NCI-H748 (cell line): Measurements from ENCODE around the gene PARP1.

Experiments
- DNase-seq: peaks from one replicate; lab custom pipeline; 2025; ENCODE audit not compliant: unreplicated experiment; lab: John Stamatoyannopoulos, UW

PARP1 gene

DNA sequence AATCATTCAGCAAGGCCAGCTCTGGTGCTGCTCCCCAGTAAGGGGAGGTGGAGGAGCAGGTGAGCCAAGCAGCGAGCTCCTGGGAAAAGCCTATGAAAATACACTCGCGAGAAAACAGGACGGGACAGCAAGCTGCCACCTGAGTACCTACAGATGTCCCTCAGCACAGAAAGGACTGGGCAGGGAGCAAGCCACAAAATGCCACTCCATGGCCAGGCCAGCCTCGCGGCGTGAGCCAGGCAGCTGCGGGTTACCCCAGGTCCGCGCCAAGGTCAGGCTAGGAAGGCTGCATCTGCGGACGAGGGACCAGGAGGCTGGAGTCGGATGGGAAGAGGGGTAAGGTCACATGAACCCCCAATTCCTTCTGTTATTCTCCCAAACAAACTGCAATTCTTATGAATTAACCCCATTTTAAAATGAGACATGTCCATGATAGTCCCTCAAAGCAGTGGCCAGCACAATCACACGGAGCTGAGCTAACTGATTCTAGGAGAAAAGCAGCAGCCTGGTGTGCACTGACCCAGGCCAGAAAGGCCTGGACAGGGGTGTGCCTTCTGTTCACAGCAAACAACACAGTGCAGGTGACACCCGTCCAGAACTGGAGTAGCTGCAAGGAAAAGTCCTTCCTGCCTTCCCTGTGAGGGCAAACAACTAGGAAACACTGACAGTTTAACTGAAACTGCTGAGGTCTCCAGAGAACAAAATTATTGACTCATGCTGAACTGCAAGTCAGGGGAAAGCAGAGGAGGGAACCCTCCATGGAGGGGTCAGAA, 26.5 kb downstream of the PARP1 start:
- no peak for DNase-seq

DNA sequence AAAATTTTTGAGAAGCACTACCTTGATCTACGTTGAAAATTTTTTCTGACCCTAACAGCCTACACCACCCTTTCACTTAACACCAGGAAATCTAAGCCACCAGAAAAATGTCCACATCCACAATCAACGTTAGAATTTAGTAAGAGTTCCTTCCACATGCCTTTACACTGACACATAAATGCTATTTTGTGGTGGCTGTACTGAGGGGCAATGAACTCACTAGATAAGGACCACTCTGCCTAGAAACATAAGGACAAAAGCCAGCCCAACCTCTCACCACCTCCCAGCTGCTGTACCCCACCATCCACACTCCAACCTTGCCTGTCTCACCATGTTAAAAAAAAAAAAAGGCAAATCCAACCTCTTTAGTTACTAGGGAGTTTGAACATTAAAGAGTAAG, 29.8 kb downstream of the PARP1 start:
- no peak for DNase-seq

- no peak for DNase-seq
Measured at GRCh38 chr1:226376300-226376699, 31.6 kb downstream of the PARP1 start.

GRCh38 chr1:226373376-226373775, 34.5 kb downstream of the PARP1 start:
- DNase-seq: no peak

GRCh38 chr1:226372885-226373284, 35.0 kb downstream of the PARP1 start:
- no peak for DNase-seq

GRCh38 chr1:226371866-226372490, 35.9 kb downstream of the PARP1 start:
- DNase-seq: no peak

- no peak for DNase-seq
Measured at GRCh38 chr1:226371027-226371694, 36.7 kb downstream of the PARP1 start.

GRCh38 chr1:226370144-226370923, 37.6 kb downstream of the PARP1 start:
- no peak for DNase-seq

DNA sequence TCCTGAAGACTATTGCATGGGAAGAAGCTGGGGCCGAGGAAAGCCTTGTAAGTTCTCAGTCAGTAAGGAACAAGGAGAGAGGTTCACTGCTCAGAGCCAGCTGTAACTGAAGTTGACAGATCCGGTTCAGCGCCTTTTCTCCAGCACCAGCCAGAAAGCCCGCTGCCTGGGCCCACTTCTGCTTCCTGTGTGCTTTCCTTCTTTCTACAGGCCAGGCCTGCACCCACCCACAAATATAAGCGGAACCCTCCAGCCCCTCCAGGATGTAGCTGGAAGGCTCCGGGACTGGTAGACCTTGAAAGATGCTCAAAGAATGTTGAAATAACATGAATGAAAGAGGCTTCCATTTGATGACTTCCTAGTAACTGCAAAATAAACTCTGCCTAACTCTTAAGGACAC, 38.8 kb downstream of the PARP1 start:
- DNase-seq: no peak

DNA sequence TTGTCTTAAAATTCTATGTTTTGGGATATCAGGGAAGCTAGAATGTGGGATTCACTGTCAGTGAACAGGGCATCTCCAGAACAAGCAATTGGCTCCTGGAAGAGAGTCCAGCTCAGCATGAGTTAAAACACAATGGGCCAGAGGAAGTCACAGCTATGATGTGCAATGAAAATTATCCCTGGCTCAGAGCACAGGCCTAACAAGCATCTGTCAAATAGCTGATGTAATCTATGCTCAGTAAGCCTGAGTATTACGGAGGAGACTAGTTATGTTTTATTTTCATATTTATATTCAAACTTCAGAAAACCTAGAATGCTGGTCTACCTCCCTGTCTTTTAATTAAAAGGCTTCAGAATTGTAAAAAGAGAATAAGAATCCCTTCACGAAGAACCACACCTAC, 41.6 kb downstream of the PARP1 start:
- no peak for DNase-seq

GRCh38 chr1:226365831-226366231, 42.1 kb downstream of the PARP1 start:
- DNase-seq: no peak

GRCh38 chr1:226364901-226365565, 42.9 kb downstream of the PARP1 start:
- DNase-seq: no peak

DNA sequence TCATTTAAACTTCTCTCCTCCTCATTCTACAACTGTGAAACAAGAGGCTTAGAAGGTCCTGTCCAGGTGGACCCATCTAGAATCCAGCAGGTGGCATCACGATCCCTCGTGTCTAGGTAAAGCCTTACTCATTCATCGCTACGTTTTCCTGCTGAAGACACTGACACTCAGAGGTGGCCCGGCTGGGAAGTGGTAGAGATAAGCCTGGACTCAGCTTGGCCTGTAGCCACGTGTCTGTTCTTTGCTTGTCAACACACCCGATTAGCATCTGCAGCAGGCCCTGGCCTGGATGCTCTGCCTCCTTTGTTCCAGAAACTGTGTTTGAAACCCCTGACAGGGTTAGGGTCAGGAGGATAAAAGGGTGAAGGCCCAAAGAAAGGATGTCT, 43.4 kb downstream of the PARP1 start:
- DNase-seq: no peak

GRCh38 chr1:226363801-226364513, 43.9 kb downstream of the PARP1 start:
- no peak for DNase-seq

- DNase-seq: no peak
Measured at GRCh38 chr1:226362891-226363447, 44.9 kb downstream of the PARP1 start.

GRCh38 chr1:226362361-226362760, 45.5 kb downstream of the PARP1 start:
- no peak for DNase-seq

GRCh38 chr1:226360106-226360746, 47.7 kb downstream of the PARP1 start:
- no peak for DNase-seq

GRCh38 chr1:226357416-226357815, 50.5 kb downstream of the PARP1 start:
- DNase-seq: no peak
